ENCODE data around the gene FIBCD1.

FIBCD1 gene

DNA sequence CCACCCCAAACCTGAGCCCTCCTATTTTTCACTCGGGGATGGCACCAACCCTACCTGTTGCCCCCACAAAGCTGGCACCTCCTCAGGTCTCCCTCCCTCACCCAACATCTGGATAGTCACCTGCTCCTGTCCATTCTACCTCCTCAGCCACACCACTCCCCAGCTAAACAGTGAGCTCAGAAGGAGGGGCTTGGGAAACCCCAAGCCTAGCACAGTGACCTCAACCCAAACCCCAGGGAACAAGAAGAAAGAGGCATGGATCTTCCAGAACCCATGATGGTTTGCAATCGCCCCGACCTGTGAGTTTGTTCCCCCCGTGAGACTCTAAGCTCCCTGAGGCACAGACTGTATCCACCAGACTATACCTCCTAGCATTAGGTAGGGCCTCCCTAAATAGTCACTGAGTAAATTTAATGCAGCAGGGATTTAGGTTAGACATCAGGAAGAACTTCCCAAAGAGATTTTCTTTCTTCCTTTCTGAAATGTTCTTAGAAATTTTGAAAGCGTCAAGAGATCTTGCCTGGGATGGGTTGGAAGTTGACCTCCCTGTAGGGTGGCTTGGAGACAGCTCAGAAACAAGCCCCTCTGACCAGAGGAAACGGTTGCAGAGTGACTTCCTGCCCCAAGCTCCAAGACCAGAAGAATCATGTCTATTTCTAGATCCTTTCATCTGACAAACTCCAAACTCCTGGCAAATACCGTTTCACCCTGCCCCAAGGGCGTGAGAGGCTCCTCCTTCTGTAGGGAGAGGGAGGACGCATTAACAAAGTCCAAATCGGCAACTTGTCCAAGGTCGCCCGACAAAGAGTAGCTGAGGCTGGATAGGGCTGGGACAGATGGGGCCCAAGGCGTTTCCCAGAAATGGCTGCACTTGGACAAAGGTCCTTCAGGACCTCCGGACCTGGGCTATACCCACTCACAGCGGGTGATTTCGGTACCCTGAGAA, 4.1 kb downstream of the FIBCD1 start:
- no peak for DNase-seq

DNA sequence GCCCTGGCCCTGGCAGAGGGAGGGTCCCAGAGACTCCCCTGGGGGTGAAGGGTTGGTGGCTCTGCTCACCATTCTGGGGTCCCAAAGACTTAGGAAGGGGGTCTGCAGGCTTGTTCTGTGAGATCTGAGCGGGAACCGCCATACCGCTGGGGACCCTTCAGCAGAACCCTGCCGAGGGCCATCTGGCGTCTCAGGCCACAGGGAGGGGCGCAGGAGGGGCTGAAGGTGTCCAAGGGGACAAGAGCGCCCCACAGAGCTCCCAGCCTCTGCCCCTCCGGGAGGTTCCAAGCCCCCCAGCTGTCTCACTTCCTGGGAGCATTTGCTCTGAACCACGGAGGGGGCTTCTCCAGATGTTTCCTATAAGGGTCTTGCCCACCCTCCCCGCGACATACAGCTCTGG, 4.8 kb downstream of the FIBCD1 start:
- no peak for DNase-seq

DNA sequence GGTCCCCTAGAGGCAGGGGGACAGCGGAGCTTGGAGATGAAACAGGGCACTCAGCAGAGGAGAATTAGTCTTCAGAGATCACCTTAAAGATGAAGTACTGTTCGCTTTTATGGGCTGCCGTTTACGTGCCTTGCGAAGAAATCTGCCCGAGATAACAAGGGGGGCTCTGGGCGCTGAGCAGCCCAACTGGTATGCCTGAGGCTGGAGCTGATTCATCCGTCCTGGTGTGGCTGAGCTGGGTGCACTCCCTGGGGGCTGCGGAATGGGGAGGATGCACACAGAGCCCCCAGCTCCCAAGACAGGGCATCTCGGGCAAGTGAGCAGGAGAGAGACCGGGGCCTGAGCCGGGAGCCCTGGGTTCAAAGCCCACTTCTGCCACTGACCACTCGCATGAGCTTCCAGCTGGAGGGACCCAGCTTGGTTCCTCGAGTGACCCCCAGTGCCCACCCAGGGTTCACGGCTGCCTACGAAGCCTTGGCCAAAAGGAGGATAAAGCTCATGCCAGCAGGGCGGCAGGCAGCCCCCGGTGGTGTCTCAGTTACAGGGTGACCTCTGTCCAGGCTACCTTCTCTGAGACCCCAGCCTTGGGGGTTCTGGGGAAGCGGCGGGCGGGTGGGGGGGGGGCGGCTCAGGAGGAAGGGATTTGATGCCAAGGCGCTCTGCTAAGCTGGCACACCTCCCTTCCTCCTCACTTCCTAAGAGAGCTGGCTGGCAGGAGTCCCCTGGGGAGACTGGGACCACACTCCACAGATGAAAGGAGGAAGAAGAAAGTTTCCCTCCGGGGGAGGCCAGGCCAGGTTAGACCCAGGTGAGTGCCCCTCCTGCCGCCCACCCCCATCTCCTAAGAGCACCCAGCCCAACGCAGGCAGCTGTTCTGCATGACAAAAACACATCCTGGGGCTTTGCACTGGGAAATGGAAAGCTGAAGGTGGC, 5.7 kb downstream of the FIBCD1 start:
- no peak for DNase-seq

DNA sequence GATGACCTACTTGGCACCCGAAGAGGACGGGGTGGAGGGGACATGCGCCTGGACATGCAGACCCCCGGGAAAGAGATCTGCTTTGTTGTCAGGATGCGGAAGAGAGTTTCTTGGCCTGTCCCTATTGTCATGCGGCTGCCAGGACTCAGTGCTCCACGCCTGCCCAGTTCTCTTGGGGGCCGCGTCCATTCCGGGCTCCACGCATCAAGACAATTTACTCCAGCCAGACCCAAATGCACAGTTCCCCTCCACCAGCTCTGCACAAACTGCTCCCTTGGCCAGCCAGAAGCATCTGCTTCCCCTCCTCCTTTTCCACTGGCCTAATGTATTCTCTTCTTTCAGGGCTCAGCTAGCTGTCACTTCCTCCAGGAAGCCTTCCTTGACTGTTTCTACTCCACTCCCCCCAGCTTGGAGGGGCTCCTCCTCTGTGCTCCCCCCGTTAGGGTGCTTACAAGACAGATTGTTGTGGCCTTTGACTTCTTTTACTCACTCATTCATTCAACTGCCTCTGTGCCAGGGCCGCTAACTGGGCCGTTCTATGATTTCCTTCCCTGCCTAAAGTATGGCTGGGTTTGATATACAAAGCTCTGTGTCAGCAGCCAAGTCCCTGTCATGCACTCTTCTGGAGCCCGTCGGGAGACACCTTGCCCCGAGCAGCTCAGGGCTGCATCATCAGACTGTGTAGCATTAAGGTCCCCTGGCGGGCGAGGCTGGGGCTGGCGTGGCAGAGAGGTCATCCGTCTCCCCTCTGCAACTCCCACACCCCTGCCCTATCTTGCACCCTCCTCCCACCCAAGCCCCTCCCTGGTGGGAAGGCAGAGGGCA, 6.6 kb downstream of the FIBCD1 start:
- no peak for DNase-seq

DNA sequence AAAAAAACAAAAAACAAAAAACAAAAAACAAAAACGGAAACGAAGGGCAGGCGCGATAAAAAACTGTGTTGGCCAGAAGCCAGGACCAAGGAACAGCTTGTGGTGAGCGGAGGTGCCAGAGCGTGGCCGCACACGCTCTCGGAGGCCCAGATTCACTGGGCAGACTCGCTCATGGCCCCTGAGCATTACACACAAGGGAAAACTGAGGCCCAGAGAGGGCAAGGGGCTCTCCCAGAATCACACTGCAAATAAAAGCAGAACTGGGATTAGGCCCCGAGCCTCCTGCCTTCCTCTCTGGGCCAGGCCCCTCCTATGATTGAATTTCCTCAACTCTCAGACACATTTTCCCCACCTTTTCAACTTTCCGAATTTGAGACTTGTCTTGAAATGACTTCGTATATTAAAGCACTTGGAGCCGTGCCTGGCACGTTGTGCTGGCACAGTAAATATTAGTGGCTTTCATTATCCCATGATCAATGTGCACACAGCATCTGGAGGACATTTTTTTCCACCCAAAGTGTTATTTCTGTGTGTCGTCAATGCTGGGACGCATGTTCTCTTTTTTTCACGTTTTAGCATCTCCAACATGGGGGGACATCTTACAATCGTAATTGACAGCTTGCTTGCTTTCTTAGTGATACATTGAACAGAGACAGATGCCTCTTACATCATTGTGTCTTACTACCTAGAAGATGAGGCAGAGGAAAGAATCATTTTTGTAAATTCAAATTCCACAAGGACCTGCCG, 7.4 kb downstream of the FIBCD1 start:
- DNase-seq: no peak

DNA sequence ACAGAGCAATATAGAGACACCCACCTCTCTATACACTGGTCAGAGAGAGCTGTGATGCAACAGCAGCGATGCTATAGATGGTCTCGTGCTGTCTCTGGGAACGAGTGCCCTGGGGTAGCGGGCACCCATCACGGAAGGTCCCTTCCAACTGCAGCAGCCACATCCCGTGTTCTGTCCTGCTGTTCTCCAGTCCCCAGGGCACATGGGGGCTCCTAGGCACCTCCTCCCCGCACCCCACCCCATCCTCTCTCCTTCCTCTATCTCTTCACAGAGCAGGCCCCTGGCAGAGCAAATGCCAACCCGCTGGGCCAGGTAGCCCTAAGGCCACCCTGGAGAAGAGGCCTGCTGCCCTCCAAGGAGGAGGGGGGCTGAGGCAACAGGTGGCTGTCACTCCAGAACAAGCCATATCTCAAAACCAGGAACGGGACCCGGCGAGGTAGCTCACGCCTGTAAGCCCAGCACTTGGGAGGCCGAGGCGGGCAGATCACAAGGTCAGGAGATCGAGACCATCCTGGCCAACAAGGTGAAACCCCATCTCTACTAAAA, 8.2 kb downstream of the FIBCD1 start:
- no peak for DNase-seq

DNA sequence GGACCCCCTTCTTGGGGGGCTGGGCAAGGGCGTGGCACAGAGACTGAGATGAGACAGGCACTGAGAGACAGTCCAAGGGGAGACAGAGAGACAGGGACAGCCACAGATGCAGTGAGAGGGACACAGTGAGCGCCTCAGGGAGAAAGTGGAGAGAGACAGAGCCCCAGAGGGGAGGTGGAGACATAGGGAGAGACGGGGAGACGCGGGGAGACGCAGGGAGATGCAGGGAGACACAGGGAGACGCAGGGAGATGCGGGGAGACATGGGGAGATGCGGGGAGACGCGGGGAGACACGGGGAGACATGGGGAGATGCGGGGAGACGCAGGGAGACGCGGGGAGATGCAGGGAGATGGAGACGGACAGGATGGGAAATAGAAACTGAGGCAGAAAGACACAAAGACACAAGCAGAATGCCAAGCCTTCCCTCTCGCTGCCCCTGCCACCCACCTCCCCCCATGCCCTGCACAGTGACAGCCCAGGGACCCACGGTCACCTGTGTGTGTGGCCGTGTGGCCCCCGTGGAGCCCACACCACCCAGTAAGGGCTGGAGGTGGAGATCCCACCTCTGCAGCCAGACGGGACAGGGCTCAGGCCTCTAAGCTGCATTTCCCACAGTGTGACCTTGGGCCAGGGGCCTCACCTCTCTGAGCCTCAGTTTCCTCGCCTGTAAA, 8.8 kb downstream of the FIBCD1 start:
- no peak for DNase-seq

DNA sequence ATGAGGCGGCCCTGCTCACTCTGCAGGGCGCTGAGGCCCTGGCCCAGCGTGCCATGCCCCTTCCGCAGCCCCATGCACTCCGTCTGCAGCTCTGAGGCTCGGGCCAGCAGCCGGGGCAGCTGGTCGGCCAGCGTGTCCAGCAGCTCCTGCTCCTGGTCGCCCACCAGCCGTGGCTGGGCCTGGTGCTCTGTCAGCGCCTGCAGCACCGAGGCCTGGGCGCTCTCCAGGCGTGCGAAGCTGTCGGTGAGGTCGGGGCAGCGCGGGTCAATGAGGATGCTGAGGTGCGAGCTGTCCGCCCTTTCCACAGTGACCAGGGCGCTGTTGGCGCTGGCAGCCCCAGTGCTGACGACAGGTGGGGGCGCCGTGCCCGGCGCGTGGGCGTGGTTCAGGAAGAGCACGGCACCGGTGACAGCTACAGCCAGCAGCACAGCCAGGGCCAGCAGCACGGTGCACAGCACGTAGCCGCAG, 9.4 kb downstream of the FIBCD1 start:
- no peak for DNase-seq

DNA sequence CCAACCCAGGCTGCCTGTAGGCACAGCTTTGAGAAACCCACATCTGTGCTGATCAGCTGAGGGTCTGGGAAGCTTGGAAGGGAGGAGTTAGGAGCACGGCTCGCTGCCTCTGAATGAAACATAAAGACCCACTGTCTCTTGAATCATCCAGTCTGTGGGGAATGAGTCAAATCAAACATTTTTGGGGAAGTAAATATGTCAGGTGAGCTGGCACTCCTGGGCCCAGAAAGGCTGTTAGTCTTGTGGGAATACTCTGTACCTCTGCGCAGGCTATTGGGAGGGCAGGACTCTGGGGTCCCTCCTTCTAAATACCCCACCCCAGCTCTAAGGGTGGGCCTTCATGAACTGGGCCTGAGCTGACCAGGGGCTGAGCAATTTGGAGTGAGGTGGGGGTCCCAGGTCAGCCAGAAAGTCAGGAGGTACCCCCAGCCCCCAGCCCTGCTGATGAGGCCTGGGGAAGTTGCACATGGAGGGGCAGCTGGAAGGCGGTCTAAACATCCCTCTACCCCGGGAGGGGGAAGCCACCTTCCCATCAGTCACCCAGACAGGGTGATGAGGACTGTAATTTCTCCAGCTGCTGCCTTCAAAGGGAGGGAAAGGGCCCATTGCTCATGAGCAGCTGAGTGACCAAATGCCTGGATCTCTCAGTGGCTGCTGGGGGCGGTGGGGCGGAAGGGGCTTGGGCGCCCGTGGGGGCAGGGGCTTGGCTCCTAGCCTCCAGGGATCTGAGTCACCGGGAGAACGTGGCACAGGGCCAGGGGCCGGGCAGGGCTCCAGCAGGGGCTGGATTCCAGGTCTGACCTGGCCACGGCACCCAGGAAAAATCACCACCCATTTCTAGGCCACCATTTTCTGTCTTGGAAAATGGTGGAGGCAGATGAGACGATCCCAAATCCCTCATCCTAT, 10.8 kb downstream of the FIBCD1 start:
- no peak for DNase-seq

DNA sequence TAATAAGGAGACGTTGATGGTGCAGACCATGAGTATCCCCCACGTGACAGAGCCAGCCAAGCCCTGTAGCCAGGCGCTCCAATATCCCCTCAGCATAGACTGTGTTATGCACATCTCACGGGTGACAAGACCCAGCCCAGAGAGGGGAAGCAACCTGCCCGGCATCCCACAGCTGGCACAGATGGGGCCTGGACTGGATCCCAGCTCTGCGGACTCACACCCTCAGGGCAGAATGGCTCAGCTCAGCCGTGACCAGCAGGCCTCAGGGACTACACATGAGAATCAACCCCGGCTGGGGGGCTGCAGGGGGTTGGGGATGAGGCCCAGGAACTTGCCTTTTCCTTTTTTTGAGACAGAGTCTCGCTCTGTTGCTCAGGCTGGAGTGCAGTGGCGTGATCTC, 11.7 kb downstream of the FIBCD1 start:
- no peak for DNase-seq

DNA sequence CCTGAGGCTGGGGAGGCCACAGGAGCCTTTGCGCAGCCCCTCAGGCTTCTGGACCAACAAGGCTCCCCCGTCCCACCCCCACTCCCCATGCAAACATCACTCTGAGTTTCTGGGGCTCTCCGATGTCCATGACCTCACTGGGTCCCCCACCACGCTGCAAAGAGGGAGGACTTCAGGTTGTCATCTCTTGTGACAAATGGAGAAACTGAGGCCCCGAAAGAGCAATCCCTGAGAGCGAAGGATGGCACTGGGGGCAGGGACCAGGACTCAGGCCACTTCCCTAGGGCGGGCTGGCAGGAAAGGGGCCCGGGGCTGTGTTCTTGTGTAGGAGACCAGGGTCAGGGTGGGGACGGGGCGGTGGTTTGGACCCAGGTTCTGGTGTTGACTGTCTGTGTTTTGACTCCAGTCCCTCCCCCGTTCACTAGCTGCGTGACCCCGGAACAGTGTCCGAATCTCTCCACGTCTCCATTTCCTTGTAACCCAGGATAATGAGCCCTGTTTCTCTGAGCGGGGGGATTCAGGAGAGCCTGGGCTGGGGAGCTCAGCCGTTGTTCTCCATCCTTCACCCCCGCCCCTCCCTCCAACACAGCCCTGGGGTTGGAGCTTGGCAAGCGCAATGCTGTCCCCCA, 13.9 kb downstream of the FIBCD1 start:
- DNase-seq: no peak

DNA sequence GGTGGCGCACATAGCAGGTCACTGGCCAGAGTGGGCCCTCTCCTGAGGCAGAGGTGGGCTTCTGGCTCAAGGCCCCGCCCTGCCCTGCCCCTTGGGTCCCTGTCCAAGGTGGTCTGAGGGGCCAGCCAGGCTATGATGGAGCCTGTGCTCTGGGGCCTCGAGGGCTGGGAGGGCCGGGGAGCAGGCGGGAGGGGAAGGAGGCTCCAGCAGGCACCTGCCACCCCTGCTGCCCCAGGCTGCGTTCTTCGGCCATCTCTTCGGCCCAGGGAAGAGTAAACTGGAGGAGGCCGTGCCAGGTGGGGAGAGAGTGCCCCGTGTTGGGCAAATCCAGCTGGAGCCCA, 14.6 kb downstream of the FIBCD1 start:
- DNase-seq: no peak

DNA sequence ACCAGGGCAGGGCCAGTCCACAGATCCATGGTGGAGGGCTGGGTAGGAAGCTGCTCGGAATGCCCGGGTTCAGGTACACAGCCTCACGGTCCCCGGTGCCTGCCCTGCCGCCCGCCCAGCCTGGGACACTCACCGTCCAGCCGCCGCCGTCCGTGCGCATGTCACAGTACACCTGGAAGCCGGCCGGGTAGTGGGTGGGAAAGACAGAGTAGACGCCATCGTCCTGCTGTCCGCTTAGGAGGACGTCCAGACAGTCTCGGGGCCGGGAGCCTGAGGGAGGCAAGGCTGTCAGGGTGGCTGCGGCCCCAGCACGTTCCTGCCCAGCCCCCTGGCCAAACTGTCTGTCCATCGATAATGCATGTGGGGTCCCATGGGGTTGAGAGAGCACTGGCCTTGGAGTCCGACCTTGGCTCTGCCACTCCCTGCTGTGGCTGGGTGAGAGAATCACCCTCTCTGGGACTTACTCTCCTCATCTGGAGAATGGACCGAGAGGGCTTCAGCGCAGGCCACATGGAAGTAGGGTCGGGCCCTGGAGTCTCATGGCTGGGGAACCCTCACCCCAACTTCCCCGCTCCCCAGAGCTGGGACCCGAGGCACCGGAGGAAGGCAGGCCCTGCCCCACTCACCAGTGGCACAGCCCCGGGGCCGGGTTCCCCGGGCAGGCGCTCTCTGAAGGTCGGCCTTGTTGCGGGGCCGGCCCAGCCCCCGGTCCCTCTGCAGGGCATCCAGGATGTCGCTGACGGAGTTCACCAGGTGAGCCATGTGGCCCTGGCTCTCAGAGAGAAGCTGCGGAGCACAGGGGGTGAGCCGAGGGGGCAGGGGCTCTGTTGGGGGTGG, 15.2 kb downstream of the FIBCD1 start:
- no peak for DNase-seq

DNA sequence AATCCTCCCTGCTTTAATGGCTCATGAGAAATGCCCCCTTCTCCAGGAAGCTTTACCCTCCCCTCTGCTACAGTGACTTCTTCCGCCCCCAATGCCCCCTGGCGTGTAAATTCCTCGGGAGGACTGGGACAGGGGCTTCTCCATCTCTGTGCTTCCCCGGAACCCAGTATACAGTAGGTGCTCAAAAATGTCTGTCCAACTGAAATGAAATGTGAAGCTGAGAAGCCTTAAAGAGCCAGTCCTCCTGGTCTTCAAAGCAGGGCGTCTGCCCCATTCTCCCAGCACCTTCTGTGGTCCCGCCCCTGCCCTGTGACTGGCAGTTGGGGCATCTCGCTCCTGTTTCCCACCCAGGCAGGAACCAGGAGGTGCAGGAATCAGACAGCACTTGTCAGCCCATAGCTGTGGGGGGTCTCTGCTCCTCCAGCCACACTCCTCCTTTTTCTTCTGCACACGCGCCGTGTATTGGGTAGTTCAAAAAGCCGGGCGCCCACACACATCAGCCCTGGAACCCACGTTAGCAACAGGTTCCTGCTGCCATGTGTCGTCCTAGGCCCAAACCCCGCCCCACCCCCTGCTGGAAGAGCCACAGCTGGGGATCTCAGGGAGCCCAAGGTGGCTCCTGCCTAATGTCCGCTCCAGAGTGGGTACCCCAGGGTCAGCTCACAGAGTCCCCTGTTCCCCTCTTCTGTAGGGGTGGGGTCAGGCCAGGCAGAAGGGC, 16.0 kb downstream of the FIBCD1 start:
- no peak for DNase-seq

DNA sequence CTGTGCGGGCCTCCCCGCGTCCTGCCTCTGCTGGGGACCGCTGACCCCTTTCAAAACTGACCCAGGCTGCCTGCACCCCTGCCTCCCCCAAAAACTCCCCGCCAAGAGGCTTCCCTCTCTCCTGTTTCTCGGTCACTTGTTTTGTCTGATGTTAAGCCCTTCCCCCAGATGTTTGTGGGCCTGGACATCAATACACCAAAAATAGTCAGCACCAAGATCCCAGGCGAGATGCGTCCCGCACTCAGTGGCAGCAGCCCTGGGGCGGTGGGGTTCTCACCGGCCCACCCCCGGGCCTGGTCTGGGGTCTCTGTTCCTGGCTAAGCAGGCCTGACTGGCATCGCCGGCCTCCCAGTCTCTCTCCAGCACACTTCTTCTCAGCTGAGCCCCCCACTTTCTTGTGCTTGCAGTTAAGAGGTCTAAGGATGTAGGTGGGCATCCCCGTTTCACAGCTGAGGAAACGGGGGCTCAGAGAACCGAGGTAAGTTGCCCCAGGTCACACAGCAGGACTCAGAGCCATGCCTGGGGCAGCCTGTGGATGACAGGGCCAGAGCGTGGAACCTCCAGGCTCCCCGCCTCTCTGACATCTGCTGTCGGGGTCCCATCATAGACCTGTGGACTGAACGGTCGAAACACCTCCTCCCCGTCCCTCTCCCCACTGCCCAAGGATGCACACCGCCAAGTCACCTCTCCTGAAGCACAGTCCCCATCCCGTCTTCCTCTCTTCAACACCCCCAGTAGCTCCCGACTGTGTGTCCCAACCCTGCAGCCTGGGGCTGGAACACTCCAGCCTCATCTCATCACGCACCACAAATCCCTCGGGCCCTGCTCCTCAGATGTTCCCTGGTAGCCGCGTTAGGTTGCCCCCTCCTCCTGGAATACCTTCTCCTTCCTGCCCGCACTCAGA, 16.8 kb downstream of the FIBCD1 start:
- DNase-seq: no peak

DNA sequence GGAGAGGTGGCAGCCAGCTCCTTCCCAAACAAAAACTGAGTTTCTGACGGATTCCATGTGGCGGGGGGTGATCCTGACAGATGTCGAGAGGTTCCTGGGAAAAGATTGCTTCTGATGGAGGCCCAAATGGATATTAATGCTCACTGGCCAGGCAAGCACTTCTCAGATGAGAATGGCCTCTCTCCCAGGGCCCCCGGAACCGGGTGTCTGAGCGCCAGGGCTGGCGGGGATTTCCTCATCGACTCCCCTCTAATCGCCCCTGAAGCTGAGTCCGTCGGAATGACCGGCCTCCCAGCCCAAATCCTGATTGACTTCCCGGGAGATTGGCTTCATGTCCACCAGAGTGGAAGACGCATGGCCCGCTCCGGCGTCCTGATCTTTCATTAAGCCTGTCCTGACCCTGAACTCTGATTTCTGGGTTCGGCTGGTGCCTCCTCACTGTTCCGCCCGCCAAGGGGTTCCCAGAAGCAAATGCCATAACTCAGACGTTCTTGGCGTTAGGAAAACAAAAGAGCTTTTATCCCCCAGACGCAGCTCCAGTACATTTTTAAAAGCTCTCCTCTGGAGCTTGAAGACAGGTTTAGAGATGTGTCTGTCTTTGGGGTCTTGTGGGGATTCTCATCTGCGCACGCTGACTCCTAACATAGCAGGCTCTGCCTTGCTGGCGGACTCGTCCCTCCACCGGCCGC, 17.6 kb downstream of the FIBCD1 start:
- no peak for DNase-seq

All from CD4-positive, alpha-beta T cell treated with Interleukin-10 for 1 hour (primary cell).